Measurements from ENCODE around the gene PKDREJ. TPM values are rescaled to one million over a fixed set of nuclear protein-coding genes. Genes with fewer than 3 reads are reported as not detected.

Gene PKDREJ
- total and polyA plus RNA-seq, 2 of the 4 experiments (the other 2 are of a cell fraction): 0.02 TPM; not detected in 1

GRCh38 chr22:46296257-46297150 lies 33.4 kb upstream of the PKDREJ start, which contains the start of gene GTSE1:
Gene GTSE1 (plus strand): TSS chr22:46296870. CDS start chr22:46297401, 531 bp downstream.
- Histone ChIP-seq H3K4me2 (ENCODE audit: low read depth, low read length) (peak within 1 kb of the TSS; percentile 96), H2BK20ac (ENCODE audit: low read depth, low read length) (peak within 1 kb of the TSS; percentile 20; the same call in 1 of the 2 replicates), H3K27ac (ENCODE audit: insufficient read depth, low read length) (peak within 1 kb of the TSS; percentile 71), H2AFZ (replicated peaks; ENCODE audit: low read length, poor library complexity) (peak within 1 kb of the TSS; percentile 94), H3K79me1 (ENCODE audit: low read depth in 1 of 2, low read length in 2 of 2) (peaks cover 12 to 45% of the 10 kb centered on the region in 2 experiments; a peak in 3 of 4 replicates), H2BK5ac (ENCODE audit: low read depth, low read length, poor library complexity, severe bottlenecking) (peak within 1 kb of the TSS; percentile 73), H3K4me3 (ENCODE audit: insufficient read depth, low read depth, low read length) (peak within 1 kb of the TSS; percentile 47), H3K9me1 (ENCODE audit: insufficient read depth, low read length) (peaks cover 29% of the 10 kb centered on the region), H3K14ac (replicated peaks; ENCODE audit: low read depth, low read length) (peak within 1 kb of the TSS; percentile 77), H2AK9ac (replicated peaks; ENCODE audit: low read depth, low read length, poor library complexity) (peak within 1 kb of the TSS; percentile 90), H3K36me3 (ENCODE audit: control insufficient read depth, insufficient read depth, low read length) (peaks cover 15% of the 10 kb centered on the region; the same call in 1 of the 2 replicates), H3K4me1 (ENCODE audit: control insufficient read depth, insufficient read depth, low read length) (peaks cover 11% of the 10 kb centered on the region), H4K20me1 (ENCODE audit: insufficient read depth, low read length) (no peaks in the 10 kb centered on the region), H2BK15ac (ENCODE audit: low read depth, low read length) (no peak within 1 kb of the TSS; the same call in 2 of the 3 replicates), H2AK5ac (ENCODE audit: low read depth, low read length) (peak within 1 kb of the TSS; percentile 91), H3K9ac (ENCODE audit: low read depth, low read length) (peak within 1 kb of the TSS; percentile 84), H3K23ac (ENCODE audit: low read depth, low read length) (peak within 1 kb of the TSS; percentile 84), H3K4ac (ENCODE audit: low read depth, low read length) (peak within 1 kb of the TSS; percentile 80), H4K8ac (ENCODE audit: low read depth in 2 of 2, low read length in 2 of 2) (peak within 1 kb of the TSS; percentile 76 to 99), H4K5ac (ENCODE audit: low read depth, low read length) (peak within 1 kb of the TSS; percentile 51), H3K27me3 (ENCODE audit: control insufficient read depth, insufficient read depth, low read length) (no peaks in the 10 kb centered on the region), H3K18ac (ENCODE audit: low read depth, low read length) (peak within 1 kb of the TSS; percentile 7), H2BK120ac (ENCODE audit: low read depth, low read length) (peak within 1 kb of the TSS; percentile 17; the same call in 1 of the 2 replicates), H3K9me3 (ENCODE audit: control insufficient read depth, insufficient read depth, low read length) (no peaks in the 10 kb centered on the region), H3K56ac (ENCODE audit: extremely low read depth, insufficient read depth, low read length) (peak within 1 kb of the TSS; percentile 82), H4K91ac (ENCODE audit: insufficient read depth, low read depth, low read length) (peak within 1 kb of the TSS; percentile 87)
- dilution Hi-C loops (cut with HindIII; ENCODE audit: low sequenced_read_pairs, unreplicated experiment) (no loop called here), intact Hi-C loops (cut with micrococcal nuclease) (loop anchor here (5.0 kb wide), 1 partner anchor 174 kb away; no protein-coding TSS in a partner anchor), in situ Hi-C loops (cut with MboI; ENCODE audit: low sequenced_read_pairs) (loop anchor here (5.0 kb wide), 1 partner anchor 174 kb away; no protein-coding TSS in a partner anchor)
- POLR2A ChIA-PET (ENCODE audit: unreplicated experiment): interaction anchor here (0.5 kb wide), 1 partner anchor 12 kb away, joined by 4 read pairs; no protein-coding TSS in a partner anchor
- CTCF ChIA-PET: no interaction called here
- DNase-seq: peak; percentile 96
- 1% methylated on average over 30 of the region's 76 CpGs; no CpG with 5 or more reads in 1 of the 2 experiments for WGBS, 2 experiments (ENCODE audit: extremely low coverage in 2 of 2, insufficient read length in 1 of 2)
- peak; percentile 98 for ATAC-seq (ENCODE audit: low read depth)
- BruUV-seq (replicated peaks): no TSS peak
- TF ChIP-seq RAD21 (IDR thresholded peaks at IDR 0.05; ENCODE audit: low read length) (peak; percentile 42; the same call in 1 of the 2 replicates), MAFK (IDR thresholded peaks at IDR 0.05; ENCODE audit: low read depth, low read length) (no peak), NFE2L2 (IDR thresholded peaks at IDR 0.05; ENCODE audit: low read depth, low read length) (no peak), MXI1 (IDR thresholded peaks at IDR 0.05; ENCODE audit: borderline replicate concordance, low read depth, low read length) (peak; percentile 96), USF2 (IDR thresholded peaks at IDR 0.05; ENCODE audit: low read depth, low read length) (no peak; the same call in 1 of the 2 replicates), BHLHE40 (IDR thresholded peaks at IDR 0.05; ENCODE audit: low read depth, low read length) (no peak), FOS (IDR thresholded peaks at IDR 0.05; ENCODE audit: low read depth, low read length) (no peak), CHD1 (IDR thresholded peaks at IDR 0.05; ENCODE audit: low read depth, low read length) (no peak), RFX5 (IDR thresholded peaks at IDR 0.05; ENCODE audit: low read depth, low read length) (no peak), CTCF (conservative IDR thresholded peaks at IDR 0.05; ENCODE audit: low read depth, low read length) (peak; percentile 32; the same call in 1 of the 2 replicates), MAZ (IDR thresholded peaks at IDR 0.05; ENCODE audit: borderline replicate concordance, low read depth, low read length) (0 out of 2 replicates have a peak, but pooled peaks have one; percentile 13), CEBPB (IDR thresholded peaks at IDR 0.05; ENCODE audit: low read depth, low read length) (no peak), SMC3 (IDR thresholded peaks at IDR 0.05; ENCODE audit: low read depth, low read length) (no peak)
